ENCODE results near the gene HEATR1.

GRCh38 chr1:236578661-236579060, 25.7 kb downstream of the HEATR1 start:
- no peak for TF ChIP-seq CTCF (IDR thresholded peaks at IDR 0.05)
- no peak for TF ChIP-seq EZH2 (IDR thresholded peaks at IDR 0.05; ENCODE audit: borderline replicate concordance, insufficient read depth, low read depth, low read length, poor library complexity, severe bottlenecking)

Measured in B cell (primary cell).